Fibroblast of lung (primary cell): ENCODE results near the gene CMSS1.

Source experiments
- CTCF ChIP-seq, 2 donors: IDR thresholded peaks in 1 of 2; conservative IDR thresholded peaks in 1 of 2; 1 replicate in 1 of 2; 2 replicates in 1 of 2; pipeline ENCODE4 v1.5.1; 2011 to 2012; ENCODE audit warnings: low read length in 2 of 2, control low read depth in 1 of 2, inconsistent platforms in 1 of 2, low read depth in 1 of 2, mild to moderate bottlenecking in 1 of 2
- EZH2 ChIP-seq: IDR thresholded peaks from 2 replicates; pipeline ENCODE4 v1.5.1; 2012; ENCODE audit warnings: low read length, control low read depth, mild to moderate bottlenecking; ENCODE audit errors: missing control alignments

DNA sequence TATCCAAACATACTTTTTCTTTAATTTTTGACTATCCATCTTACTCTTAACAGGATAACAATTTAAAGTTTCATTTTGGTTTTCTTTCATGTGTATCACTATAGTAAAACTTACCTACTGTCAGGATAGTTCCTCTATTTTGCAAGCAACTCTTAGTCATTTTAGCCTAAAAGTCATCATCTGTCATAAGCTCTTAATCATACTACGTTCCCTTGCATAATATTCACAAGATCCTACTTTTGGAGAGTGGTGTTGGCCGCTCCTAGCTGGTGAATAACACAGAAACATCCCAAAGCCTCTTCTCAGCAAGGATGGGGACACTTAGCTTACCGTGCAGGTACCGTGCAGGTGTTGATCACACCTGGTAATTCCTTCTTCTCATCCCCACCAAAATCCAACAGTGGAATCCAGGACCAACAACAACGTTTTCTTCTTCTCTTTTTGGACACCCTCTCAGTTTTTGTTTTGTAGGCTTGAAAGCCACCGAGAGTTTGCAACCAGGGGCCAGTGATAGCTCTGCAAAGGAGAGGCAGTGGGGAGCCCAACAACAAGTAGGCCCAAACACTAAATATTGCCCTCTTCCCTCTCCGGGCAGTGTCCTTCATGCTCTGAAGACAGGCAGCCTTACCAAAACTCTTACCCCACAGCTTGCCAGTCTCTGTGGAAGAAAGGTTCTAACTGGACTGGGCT is 296.2 kb downstream of the CMSS1 start:
- TF ChIP-seq CTCF (conservative IDR thresholded peaks at IDR 0.05 in 1 of 2, IDR thresholded peaks at IDR 0.05 in 1 of 2; ENCODE audit: low read depth in 1 of 2, low read length in 2 of 2) (no peak), EZH2 (no peak)
